Activated T-cell treated with anti-CD3 and anti-CD28 coated beads for 48 hours (primary cell): ENCODE results near the gene STARD5.

Experiments
- DNase-seq: peaks from one replicate; pipeline ENCODE4 v3.0.0-alpha.2; 2020; ENCODE audit warnings: low read depth

Gene STARD5

DNA sequence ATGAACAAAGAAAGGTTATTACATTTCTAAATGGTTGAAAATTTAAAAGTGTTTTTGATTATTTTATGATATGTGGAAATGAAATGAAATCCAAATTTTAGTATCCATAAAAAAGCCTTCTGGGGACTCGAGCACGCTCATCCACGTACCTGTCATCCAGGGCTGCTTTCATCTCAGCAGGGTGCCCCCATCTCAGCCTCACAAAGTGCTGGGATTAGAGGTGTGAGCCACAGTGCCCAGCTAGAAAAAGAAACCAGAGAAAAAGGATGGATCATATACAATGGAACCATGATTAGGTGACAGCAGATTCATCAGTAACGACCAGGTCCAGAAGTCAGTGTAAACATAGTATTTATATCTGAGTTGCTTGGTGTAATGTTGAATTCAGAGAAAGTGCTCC, 49.7 kb downstream of the STARD5 start:
- no peak for DNase-seq

DNA sequence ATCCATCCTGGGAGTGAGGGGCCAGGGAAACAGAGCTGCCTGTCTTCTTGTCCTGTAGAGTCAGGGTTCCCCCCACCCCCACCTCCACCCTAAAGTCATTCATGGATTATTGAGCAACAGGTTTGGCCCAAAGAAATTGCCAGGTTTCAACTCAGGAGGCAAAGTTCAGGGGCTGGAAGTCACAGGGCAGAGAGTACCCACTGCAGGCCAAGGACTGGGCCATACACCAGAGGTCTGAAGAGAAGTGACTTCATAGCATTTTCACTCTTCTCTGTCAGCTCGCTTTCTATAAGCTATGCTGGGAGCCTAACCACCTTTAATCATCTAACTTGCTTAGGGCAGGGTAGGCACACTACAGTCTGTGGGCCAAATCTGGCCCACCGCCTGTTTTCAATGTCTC, 50.1 kb downstream of the STARD5 start:
- no peak for DNase-seq

DNA sequence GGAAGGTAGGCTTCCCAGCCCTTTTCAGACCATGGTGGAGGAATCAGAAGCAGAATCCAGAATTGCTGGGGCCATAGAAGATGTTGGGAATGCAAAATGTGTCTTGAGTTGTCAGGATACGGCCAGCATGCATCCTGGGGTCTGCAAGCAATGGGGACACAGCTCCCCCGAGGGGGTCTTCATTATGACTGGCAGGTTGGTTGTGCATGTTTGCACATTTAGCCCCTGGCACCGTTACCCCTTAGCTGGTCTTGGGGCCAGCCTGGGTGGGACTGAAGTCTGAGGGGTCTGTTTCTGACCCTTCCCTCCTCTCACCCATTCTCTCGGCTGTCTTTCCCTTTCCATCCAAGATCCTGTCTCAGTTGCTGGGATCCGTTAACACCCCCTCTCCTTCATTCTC, 50.7 kb downstream of the STARD5 start:
- no peak for DNase-seq

DNA sequence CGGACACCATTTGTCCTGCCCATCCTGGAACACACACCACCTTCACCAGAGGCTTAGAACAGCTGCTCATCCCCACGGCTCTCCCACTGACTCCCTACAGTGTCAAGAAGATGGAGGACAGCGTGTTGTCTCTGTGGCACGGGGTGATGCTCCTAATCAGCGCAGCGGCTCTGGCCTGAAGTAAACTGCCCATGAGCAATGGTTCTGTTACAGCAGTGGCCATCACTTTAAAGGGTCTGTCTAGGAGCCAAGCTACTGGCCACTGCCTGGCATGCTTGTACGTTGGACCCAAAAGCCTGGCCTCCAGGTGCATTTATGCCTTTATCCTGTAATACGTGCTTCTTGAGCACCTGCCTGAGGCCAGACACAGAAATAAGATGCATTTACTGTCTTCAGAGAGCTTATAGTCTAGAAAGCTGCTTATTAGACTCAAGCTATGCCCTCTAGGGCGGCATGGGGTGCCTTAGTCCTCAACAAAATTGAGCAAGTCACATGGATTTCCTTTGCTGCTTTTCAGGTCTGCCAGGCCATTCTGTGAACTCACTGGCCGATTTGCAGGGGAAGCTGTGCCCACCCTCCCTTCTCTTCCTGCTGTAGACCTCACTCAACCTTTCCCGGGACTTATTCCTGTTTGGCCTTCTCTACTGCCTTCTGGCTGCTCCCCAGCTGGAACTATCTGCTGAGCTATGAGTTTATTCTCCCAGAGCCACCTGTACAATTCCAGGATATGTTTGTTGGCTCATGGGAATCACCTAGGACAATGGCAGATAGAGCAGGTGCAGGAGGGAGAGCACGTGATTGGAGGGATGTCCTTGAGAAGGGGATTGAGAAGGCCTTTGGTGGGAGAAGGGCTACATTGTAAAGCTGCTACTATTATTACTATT, 51.9 kb downstream of the STARD5 start:
- no peak for DNase-seq

DNA sequence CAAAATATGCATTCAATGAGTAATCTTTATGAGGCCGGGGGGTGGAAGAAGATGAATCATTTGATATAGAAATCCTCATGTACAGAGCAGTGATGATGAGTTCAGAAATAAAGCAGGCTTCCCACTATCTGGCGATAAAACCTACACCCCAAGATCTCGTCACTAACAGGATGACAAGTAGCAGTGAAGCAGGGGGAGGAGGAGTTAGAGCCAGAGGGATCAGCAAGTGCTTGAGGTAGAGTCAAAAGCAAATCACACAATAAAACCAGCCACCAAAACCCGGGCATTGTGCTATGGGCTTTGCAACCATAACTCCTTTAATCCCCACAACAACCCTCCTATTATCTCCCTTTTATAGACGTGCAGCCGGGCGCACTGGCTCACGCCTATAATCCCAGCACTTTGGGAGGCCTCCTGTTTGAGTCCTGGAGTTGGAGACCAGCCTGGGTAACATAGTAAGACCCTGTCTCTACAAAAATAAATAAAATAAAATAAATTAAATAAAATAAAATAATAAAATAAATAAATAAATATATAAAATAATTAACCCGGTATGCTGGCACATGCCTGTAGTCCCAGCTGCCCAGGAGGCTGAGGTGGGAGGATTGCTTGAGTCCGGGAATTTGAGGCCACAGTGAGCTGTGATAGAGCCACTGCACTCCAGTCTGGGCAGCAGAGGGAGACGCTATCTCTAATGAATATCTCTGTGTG, 53.0 kb downstream of the STARD5 start:
- no peak for DNase-seq

DNA sequence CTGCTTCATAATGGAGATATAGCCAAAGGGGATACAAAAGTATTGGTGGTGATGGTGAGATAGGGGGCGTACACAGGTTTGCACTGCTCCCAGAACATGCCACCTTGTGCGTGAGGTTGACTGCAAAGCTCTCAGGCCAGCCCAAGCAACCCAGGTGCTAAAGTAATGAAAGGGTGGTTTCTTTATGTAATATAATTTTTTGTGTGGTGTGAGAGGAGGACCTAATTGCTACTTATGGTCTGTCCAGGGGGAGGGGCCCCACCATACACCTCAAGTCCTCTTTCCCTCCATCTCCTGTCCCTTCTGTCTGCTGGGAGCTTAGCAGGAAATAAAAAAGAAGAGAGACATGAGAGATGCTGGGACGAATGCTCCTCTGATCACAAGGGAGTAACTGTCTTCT, 53.8 kb downstream of the STARD5 start:
- DNase-seq, result no peak

DNA sequence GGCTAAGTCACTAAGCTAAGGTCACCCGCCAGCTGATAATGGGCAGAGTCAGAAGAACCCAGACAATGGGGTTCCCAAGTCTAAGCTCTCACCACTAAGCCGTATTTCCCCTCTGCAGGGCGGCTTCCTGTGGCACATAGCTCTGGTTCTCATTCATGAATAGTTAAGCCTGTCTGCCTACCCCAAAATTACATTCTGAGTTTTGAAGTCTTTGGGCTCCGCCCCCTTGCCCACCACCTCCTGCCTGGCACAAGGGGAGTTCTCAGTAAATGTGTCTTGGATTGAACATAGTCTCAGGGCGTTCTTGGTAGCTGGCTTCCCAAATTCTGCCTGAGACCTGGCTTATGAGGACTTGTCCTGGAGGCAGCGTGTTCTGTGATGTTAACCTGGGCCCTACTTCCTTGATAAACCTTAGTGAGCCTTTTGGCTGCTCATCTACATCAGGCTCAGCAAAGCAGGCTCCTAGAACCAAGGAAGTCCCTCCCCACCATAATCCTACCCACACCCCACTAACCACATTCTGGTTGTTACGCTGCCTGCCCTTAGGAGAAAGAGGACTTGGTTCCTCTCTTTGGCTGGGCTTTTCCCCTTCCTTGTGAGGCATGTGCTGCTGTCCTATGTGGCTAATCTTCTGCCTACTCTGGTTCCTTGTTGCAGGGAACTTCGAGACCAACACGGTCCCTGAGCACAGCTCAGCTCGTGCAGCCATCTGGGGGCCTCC, 54.9 kb downstream of the STARD5 start:
- DNase-seq, result no peak

DNA sequence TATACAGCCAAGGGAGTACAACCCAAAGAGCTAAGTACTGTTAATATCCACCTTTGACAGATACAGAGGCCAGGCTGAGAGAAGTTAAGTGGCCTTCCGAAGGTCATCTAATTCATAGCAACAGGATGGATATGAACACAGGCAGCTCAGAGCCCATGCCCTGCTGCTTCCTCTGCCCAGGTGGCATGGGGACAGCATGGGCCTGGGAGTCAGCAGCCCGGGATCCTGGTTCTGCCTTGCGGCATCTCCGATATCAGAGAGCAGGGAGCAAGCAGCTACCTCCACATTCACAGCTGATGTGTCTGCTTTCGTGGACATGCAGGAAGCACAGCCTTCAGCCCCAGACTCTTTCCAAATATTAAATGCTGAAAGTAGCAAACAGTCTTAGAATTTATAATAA, 55.6 kb downstream of the STARD5 start:
- DNase-seq, result no peak

DNA sequence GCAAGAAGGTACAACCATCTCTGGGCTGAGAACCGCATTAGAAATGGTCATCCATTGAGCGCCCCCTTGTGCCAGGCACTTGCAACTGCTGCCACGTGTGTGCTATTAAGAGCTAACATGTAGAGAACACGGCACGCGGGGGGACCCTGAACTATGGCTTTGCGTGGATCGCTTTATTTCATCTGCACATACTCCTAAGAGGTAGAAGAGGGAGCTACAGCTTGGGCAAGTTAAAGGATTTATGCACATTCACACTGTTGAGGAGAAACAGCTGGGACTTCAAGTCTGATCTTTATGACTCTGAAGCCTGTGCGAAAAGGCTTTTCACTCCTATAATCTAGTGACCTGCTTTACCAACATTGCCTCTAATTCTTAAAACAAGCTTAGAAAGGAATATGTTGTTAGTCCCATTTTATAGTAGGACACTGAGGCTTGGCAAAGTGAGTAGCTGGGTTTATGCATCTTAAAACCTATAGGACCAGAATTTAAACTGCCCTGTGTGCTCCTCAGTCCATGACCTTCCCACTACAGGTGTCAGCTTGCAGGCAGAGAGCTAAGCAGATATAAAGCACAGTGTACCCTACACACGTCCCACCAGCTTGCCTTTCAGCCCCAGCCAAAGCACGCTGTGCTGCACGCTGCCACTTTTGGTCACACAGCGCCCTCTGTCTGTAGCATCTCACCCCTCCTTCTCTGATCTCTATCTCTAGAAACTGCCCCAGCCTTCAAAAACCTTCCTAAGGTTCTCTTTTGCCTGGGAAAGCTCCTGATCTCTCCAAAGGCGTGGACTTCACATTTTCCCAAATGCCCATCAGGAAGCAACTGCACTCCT, 57.8 kb downstream of the STARD5 start:
- DNase-seq, result peak; percentile 80

DNA sequence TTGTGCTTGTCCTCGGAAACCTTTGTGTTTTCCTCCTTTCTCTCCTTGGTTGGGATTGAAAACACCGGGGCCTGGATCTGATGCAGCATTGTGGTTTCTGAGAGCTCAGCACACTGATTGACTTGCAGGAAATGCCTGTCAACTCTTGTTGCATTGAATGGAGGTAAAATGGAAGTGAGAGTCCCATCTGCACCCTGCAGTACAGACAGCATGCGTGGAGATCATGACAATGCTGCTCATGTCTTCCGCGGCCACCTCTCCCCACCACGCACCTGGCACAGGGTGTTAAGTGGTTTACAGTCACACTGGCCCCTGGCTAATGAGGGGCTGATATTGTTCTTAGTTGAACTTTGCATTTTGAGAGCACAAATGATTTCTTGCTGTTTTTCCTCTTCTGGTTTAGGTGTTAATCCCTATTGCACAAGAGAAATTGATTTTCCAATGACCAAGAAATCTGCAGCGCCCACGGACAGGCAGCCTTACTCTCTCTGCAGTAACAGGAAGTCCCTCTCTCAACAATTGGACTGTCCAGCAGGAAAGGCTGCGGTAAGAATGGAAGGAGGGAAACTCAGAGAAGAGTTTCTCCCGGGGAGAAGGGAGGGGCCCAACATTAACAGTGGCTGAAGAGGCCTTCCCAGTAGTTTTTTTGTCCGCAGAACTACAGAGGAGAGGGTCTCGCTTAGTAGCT, 58.5 kb downstream of the STARD5 start:
- no peak for DNase-seq

DNA sequence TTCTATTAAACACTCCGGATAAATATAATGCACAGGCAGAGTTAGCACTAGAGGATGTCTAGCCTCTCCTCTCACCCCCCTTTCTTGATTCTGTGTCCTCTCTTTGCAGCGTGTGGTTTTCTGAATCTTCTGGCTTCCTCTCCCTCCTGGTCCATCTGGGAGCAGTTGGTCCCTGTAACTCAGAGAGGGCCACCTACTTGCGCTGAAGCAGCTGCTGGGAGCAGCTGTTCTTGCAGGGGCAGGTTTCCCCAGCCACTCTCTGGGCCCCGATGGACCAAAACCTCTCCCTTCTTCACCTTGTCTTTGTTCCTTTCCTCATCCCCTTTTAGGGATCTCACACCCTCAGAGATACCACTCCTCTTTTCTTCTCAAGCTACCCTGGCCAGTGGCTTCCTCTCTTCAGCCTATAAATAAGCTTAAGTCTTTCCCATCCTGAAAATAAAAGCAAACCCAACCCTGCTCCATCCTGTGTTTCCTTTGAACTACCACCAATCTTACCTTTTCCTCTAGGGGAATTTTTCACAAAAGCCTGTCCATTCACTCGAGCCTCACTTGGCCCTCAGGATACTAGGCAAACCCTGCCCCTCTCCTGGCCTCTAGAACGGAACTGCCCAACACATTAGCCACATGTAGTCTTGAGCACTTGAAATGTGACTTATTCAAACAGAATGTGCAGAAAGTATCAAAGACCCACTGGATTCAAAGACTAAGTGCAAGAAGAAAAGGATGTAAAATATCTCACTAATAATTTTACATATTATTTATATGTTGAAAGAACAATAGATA, 59.7 kb downstream of the STARD5 start:
- no peak for DNase-seq

DNA sequence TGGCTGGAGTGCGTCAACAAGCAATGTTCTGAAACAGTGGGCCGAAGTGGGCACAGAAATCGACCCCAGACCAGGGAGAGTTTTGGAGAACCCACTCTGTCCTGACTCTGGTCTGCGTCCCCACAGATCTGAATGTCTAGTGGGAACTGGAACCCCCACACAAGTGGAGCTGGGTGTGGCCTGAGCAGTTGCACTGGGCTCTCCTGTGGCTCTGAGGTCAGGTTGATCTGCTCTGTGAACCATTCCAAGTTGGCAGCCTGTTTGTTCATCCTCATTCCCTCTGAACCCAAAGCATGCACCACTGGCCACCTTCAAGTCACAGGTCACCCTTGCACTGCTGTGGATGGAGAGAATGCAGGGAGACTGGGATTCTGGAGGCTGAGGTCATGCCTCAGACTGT, 60.5 kb downstream of the STARD5 start:
- DNase-seq, result no peak

DNA sequence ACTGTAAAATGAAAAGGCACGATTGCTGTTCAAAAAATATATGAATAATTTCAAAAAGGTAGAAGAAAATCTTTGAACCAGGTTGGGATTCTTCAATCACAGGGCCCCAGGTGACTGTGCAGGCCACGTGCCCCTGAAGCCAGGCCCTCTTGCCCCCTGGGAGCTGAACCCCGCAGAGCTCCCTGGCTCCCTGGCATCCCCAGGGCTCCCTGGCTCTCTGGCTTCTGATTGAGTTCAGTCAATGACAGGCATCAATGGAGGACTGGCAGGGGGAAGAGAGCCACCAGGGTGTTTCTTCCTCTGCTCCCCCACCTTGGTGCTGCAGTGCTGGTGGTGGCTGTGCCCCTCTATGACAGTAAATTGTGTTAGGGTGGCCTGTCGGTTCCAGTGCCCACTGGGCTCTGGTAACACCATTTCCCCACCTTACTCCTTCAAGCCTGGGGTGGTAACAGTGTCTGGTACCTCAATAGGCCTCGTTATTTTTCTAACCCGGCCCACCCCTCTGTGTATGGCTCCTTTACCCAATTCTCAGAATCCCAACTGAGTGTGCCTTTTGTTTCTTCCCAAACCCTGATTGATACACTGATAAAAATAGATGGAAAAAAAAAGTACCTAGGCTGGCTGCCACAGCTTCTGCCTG, 62.6 kb downstream of the STARD5 start:
- no peak for DNase-seq

DNA sequence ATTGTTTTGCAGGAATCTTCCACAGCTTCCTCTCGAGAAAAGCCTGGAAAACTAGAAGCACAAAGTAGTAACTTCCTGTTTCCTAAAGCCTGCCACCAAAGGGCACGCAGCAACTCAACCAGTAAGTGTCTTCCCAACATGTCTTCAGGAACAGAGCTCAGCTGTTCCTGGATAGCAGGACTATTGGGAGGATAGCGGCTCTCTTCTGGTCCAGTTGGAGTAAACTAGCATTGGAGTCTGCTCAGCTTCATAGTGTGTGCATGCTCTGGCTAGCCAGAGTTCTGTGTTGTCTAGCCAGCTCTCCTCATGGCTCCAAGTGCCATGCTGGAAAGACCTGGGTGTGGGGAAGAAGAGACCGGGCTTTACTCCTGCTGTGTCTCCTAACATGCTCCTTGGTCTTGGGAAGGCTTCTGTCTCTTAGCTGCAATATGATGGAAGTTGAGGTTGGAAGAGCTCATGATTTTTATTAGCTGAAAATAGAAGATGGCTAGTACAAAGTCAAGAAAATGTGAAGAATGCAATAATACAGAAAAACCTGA, 64.1 kb downstream of the STARD5 start:
- DNase-seq, result no peak
